Stimulated activated CD4-positive, alpha-beta T cell treated with anti-CD3 and anti-CD28 coated beads, Interleukin-12 subunit alpha, Interleukin-12 subunit beta, amount 100 ng/mL, for 4 hours (primary cell): ENCODE measurements around the gene NLGN1.

ENCODE experiments used
- DNase-seq: peaks from one replicate; pipeline ENCODE4 v3.0.0-alpha.2; 2020

NLGN1 gene

DNA sequence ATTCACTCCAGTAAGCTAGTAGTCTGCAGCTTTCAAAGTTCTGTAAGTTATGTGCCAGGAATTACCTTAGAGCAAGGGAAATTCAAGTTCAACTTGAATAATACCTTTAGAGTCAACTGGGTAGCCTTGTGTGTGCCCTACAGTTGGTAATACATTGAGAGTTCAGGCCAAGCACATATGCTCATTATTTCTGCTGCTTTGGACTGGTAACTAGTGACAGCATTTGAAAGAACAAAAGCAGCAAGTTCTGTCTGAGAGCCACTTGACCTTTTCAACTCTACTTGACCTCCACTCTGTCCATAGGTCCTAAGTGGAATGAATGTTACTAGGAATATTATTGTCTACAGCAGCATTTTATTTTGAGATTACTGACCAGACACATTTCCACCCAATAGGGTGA, 723.5 kb downstream of the NLGN1 start:
- DNase-seq = no peak

DNA sequence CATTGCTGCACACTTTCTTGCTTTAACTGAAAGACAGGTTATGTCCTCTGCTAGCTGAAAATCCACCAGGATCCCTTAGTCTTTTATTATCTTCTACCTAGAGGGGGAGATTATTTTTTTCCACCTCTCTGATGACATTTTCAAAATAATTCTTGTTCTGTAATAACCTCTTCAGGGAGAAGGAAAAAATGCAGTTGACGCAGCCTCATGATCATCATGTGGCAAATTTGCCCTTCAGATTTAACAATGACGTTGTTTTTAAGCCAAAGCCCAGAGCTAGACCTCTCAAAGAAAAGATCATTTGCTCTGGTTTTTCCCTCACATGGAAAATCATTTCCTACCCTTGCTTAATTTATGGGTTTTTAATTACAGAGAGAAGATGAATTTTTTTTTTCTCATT, 724.9 kb downstream of the NLGN1 start:
- DNase-seq = no peak

DNA sequence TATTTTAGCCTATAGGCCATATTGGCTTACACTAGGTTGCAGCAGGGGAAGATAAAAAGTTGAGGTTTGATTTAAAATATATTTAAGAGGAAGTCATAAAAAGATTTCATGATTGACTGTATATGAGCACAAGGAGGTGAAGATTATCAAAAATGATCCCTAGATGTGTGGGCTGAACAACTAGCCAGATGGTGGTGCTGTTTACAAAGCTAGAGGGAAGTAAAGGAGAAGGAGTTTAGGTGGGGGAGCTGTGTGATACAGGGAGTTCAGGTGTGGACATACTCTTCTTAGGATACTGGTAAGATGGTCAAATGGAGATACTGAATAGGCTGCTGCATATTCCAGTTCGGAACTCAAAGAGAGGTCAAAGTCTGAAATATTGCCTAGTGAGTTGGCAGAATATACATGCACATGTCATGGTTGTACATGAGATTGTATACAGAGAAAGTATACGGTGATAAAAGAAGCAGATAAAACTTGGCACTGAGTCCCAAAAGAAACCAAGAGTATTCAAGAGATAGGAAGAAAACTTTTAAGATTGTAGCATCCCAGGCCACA, 727.8 kb downstream of the NLGN1 start:
- DNase-seq = no peak

DNA sequence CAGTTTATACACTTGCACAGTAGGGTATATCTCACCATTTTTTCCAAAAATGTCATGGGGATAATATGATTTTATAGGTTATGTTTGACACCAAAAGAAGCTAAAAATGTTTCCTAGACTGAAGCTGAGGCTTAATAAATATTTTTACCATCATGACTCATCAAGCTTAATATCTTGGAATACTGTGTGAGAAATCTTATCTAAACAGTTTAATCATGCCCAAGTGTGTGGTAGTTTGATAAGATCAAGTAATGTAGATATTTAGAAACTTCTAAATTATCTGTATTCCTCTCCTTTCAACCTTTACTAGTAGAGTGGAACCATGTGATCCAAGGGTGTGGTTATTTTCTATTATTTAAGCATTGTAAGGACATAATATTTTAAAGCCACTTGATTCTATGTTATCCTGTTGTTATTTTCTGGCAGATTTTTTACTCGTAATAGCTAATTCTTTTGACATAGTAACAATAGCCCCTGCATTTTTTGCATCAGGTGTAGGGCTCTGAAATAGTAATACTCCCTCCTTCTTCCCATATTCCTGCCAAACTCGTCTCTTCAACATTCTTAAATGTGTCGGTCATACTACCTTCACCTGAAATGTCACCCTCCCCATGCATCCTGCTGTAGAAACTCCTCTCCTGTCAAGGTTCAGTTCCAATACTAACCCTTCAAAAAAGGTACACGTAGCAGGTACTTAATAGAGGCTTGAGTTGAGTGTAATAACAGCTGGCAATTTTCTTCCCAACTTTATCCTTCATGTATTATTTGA, 729.6 kb downstream of the NLGN1 start:
- DNase-seq = no peak

DNA sequence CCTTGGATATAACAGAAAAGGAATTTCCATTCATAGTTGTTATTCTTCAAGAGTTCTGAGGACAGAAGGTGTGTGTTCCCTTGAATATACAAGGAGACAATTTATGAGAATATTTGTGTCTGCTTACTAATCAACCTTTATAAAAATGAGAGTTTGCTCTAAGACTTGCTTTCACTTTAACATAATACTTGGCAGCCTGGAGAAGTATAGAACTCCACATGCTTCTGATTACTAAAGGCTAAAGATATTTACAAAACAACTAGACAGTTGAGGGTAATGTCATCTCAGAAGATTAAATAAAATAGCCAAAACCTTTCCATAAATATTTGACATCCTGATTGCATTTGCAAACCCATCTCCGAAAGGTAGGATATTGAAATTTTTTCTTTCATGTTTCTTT, 734.5 kb downstream of the NLGN1 start:
- DNase-seq = no peak

DNA sequence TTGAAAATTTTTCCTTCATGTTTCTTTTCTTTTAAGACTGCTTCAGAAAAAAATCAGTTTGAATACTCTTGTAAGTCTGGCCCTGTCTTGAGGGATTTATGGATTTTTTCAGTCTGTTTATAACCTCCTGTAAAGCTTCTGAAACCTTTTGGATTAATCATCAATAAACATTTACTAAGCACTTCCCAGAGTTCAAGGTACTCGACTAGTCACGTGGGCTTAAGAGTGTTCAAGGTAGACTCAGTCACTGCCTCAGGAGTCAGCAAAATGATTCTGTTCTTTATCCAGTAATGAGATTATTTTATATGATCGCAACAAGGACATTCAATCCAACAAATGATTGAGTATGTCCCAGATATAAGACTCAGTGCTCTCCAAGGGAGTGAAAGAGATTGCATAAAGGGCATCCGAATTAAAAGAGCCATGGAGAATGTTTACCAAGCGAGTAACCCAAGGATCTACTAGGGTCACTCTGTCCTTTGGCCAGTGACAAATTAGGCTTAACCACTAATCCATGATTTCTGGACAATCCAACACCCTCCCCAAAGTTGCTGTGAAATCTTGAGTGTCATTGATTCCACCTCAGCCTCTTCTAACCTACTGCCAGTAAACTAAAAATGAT, 735.0 kb downstream of the NLGN1 start:
- no peak for DNase-seq

DNA sequence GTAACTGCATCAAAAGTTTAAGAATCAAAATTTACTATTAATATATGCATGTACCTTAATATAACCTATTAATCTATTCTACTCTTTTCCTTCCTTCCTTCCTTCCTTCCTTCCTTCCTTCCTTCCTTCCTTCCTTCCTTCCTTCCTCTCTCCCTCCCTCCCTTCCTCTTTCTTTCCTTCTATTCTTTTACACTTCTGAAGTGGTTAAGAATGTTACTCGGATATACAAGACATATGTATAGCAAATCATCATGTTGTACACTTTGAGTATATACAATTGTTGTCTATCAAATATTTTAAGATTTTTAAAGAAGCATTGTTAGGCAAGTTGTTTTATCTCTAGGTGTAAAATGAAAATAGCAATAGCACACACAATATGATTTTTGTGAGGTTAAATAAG, 748.5 kb downstream of the NLGN1 start:
- no peak for DNase-seq

DNA sequence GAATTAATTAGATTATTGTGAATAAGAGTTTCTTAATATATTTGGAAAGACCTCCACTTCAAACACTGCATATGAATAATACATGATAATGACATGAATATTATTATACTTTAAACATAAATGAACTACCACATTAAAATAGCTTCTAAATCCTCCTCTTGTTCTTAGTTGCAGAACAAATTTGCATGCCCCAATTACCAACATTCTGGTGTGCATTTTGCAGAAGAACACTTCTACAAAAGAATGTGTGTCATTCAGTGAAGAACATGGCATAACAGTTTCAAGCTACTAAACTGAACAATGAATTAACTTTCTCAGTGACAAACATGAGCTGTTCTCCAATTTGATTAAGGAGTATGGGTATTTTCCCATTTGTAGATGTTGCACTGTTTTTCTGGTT, 750.3 kb downstream of the NLGN1 start:
- DNase-seq = no peak

DNA sequence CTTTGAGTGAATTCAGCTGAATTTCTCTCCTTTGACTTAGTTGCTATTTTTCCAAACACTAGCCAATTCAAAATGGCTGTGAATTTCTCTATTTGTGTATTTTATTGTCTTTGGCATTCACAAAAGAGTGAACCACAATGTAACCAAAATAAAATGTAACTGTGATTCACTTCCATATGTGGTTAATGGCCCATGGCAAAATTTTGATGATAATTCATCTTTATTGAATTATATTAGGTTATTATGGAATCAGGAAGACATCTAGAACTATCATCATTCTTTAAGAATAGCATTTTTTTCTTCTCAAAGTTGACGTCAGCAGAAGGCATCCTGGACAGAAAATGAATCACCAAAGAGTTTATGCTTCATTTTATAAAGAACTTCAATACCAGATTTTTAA, 756.3 kb downstream of the NLGN1 start:
- no peak for DNase-seq

DNA sequence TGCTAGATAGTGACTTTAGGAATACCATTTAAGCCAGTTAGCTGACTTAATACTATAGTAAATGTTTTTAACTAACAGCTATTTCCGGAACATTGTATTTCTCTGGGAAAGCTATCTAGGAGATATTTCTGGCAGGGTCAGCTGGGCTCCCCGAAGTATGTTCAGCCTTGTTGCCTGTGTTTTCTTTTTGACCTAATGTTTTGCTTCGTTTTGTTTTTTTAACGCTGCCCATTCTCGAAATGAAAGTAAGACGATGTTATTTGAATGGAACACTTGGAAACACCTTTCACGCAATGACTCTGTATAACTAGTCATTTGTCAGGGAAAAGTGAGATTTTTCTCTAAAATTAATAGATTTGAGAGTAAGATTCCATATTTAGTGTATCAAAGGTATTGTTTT, 758.7 kb downstream of the NLGN1 start:
- DNase-seq = no peak

DNA sequence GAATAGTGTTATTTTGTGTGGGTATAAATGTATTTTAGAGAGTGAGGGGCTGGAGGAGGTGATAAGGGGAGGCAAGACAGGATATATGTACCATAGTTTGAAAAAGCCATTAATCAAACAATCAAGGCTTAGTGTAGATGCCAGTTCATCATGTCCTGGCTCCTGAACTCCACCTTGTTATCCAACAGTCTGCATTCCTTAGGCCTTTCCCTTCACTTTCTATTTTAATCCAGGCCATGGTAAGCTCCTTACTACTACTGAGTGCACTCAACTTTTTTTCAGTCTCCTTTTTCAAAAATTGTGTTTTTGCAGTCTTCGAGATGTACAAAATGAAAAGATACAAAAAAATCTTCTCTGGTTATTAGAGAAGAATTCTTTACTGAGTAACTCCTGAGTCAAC, 761.1 kb downstream of the NLGN1 start:
- no peak for DNase-seq

DNA sequence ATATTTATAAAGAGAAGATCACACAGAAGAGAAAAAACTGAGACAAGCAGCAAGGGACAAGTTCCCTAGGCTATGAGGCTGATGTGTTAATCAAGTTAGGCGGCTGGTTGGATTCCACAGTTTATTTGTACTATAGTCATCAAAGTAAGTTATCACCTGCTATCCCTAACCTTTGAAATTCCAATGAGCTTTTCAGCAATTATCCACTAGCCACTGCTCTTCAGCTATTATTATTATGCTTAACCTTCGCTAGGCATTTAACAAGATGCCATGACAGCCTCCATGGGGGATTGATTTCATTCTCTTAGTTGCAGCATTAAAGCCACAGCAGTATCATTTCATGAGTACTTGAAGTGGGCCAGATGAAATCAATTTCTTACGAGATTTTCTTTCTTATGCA, 762.1 kb downstream of the NLGN1 start:
- no peak for DNase-seq

DNA sequence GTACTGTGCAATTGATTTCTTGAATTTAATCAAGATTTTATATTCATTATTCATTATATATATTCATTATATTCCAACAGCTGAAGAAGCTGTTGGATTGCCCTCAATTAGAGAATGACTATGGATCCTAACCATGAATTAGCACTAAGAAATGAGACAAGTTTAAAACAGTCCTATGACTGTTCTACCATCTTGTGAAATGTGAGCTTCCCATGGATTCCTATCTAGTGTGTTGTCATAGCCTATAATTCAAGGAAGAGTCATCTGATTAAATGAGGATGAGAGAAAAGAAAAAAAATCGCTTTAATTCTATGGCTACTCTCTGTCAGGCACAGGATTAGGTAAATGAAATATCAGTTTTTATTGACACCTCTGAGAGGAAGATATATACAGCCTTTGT, 765.0 kb downstream of the NLGN1 start:
- DNase-seq = no peak

DNA sequence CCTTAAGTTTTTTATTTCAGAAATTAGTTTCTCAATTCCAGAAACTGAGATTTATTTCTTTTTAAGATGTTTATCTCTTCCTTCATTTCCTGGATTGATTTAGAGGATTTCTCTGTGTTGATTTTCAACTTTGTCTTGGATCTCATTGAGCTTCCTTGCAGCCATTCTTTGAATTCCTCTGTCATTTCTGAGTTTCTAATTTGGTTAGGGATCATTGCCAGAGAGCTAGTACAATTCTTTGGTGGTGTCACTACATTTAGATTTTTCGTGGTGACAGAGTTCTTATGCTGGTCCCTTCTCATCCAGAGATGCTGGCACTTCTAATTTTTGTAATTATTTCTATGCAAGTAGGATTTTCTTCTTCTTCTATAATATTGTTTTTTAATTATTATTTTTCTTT, 770.5 kb downstream of the NLGN1 start:
- no peak for DNase-seq

DNA sequence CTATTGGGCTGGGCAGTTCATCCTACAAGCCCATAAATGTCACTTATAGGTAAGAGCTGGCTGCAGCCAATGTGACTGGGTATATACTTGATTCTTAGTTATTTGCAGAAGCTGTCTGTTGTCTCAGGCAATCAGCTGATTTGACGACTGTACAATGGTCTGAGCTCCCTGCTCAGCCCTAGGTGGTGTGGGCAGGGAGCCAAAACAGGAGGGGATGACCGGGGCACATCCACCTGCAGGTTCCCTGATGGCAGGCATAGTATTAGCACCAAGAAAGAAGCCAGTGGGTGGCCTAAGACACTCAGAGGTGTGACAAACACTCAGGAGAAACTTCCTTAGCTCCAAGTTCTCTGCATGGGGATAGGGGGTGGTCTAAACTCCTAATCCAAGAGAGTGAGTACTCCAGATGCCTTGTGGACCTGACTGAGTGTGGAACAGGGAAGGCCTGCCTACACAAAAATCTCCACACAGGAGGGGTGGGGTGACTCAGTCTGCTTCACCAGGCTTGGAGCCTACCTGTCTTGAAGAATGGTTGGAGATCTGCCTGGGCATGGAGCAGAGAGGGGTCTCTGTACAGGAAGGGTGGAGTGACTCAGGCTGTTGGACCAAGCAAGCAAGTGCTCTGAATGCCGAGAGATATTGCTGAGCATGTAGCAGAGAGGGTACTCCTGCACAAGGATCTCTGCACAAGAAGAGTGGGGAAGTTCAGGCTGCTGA, 771.2 kb downstream of the NLGN1 start:
- DNase-seq = no peak

DNA sequence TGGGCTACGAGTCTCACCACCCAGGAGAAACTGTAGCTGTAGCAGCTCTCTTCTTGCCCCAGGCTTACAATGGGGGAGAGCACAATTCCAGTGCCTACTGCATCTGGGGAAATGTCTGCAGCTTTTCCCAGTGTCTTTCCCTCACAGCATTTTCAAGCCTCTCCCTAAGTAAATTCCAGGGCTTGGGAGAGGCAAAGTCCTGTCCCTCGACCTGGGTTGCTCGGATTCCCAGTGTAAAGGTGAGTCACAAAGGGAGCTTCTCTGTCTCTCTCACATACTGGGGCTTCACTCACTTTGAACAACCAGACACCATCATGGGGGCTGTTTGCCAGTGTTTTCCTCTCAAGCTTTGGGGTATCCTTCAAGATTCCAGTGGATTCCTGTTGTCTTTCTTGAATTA, 772.2 kb downstream of the NLGN1 start:
- no peak for DNase-seq

DNA sequence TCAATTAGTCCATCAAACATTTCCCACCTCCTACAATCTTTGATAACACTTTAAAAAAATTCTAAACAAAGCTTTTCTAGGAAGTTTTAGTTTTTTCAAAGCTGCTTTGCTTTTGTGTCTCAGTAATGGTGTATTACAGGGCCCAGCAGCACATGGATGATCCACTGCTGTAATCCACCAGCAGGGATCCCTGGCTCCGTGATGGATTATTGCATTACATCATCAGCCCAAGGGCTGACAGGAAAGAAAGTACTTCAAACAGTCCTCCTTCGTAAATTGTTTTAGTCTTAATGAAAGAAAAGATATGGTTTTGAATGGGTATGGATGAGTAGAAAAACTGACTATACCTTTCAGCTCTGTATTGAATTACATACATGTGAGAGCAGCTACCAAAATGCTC, 772.7 kb downstream of the NLGN1 start:
- no peak for DNase-seq

DNA sequence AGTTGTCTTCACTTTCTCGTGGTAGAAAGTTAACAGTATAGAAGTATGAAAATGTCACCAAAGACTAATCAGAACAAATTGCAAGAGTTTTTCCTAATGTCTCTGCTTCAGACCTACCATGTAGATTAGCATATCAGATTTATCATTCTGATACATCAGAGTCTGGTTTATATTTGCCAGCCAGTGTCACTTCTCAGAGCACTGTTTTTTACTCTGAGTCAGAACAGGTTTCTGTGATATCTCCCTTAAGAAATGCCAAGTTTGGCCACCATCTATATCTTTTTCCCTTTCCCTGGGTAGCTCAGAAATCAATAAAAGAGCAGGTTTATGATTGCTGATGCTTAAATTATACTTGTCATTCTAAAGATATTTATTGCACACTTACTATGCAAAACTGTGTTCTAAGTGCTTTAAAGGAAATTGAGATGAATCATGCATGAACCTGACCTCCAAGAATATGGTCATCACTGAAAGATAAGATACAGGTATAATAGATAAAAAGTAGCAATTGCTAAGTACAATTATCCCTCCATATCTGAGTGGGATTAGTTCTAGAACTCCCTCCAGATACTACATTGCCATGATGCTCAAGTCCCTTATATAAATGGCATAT, 788.9 kb downstream of the NLGN1 start:
- no peak for DNase-seq

DNA sequence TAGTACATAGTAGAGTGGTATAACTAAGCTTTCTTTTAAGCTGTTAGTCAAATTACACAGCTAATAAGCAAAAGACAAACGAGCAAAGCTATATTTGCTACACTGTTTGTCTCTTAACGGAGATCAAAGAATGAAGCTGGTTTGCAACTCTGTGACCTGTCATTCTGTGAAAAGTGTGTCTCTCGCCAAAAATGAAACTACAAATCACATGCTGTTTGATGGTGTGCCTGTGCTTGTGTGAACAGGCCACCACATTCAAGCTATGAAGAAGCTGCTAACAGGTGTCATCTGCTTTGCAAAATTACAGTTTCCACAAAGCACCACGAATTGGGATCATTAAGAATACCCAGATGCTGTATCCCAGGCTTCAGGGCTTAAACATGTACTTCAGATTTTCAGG, 793.8 kb downstream of the NLGN1 start:
- no peak for DNase-seq

DNA sequence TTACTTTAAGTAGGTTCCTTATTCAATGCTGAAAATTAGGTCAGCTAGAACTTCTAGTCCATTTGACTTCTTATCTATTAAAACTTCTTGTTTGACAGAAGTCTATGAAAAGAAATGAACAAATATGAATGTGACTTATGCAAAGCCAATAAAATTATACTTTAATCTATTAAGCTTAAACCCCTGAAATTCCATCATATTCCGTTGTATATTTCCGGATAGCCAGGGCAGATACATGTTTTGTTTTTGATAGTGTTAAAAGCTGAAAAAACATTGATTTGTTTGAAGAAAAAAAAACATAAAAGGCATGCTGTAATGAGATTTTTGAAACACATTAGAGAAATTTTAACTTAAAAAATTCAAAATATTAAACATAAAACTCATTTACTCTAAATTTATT, 794.4 kb downstream of the NLGN1 start:
- no peak for DNase-seq

DNA sequence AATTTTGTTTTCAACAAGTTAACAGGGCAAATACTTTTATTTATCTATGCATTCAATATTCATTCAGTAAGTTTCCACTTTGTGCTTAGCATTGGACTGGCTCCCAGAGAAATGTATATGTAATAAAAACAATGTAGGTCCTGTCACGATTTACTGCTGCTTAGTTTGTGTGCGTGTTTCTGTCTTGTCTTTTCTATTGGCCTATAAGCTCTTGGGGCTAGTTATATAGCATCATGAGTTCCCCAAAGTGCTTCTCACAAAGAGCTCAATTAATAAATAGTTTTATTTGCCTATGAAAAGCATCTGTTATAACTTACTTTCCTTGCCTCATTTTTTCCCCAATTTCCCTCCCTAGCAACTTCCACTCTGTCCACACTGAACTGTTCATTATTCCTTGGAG, 794.9 kb downstream of the NLGN1 start:
- no peak for DNase-seq

DNA sequence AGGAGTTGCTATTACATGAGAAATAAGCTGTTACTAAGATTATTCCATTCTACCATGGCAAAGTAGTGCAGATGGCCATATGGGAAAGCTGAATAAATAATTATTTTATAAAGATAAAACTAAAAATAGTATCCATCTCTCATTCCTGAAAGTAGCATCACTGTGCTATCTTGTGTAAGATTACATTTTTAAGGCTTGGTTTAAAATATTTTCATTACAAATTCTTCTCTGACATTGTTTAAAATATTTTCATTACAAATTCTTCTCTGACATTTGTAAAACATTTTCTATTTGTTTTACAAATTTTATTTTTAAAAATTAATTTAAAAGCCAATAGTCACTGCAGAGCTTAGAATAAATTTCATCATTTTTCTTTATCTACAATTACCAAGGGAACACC, 796.1 kb downstream of the NLGN1 start:
- DNase-seq = no peak

DNA sequence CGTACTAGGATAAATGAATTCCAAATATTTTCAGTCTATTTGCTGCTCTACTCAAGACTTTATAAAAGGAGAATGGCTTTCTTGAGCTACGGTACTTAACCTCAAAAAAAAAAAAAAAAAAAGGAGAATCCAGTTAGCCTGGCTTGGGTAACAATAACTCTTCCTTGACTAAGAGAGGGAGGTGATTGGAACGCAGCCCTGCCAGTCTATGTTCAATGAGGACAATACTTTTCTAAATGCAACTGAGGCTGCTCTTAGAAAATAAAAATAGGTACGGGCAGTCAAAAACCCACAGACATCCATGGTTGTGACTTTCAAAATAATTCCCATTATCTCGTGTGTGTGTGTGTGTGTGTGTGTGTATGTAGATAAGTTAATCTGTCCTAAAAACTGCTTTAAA, 799.9 kb downstream of the NLGN1 start:
- DNase-seq = no peak

DNA sequence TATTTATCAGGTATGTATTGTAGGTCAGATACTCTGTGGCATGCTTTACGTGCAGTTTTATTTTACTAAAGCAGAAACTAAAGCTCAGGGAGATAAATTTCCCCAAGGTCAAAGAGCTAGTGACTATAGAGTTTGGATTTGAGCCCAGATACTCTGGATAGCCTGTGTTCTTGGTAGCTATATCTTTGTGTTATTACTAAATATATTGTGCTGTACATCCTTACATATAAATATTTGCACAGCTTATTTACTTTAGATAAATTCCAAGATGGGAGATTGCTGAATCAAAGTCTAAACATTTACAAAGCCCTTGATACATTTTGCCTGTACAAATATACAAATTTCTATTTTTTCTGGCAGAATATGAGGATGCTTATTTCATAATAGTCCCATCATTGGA, 800.7 kb downstream of the NLGN1 start:
- DNase-seq = no peak
